ENCODE data around the gene MEST.

The MEST gene

GRCh38 chr7:130543487-130544010, 51.7 kb downstream of the MEST start:
- TF ChIP-seq CTCF (conservative IDR thresholded peaks at IDR 0.05) = no peak
- no peak for TF ChIP-seq ZFX (IDR thresholded peaks at IDR 0.05)
- H3K27ac ChIP-seq = no peak overlapping the region

GRCh38 chr7:130544356-130544755, 52.5 kb downstream of the MEST start:
- TF ChIP-seq ZFX (IDR thresholded peaks at IDR 0.05) (no peak), CTCF (conservative IDR thresholded peaks at IDR 0.05) (no peak)

GRCh38 chr7:130553398-130554029, 61.6 kb downstream of the MEST start:
- no peak for TF ChIP-seq CTCF (conservative IDR thresholded peaks at IDR 0.05)
- no peak for TF ChIP-seq ZFX (IDR thresholded peaks at IDR 0.05)
- no peak overlapping the region for H3K27ac ChIP-seq

More at GRCh38 chr7:130544356-130544755, 52.5 kb downstream of the MEST start:
- H3K27ac ChIP-seq = no peak overlapping the region

- TF ChIP-seq CTCF (conservative IDR thresholded peaks at IDR 0.05) (no peak), ZFX (IDR thresholded peaks at IDR 0.05) (no peak)
- no peak overlapping the region for H3K27ac ChIP-seq
Observed at GRCh38 chr7:130554481-130554880, 62.6 kb downstream of the MEST start.

Data from C4-2B (cell line).